BLaER1 treated with 17β-estradiol and CSF1 and Interleukin-3, amounts not matched to agents 10 nM and 100 nM (cell line): ENCODE results near the gene BCL2L11.
A peak's percentile ranks its signal among the peaks of the same experiment; 100 is the strongest.

Experiments used
- H3K27ac ChIP-seq, 11 experiments: shearing (Covaris generic); formaldehyde crosslinking; 2 replicates each; pipeline ENCODE4 v1.8.1; 2022
- H3K27me3 ChIP-seq, 11 experiments: shearing (Covaris generic); formaldehyde crosslinking; 2 replicates each; pipeline ENCODE4 v1.8.1; 2022
- H3K36me3 ChIP-seq, 11 experiments: shearing (Covaris generic); formaldehyde crosslinking; 2 replicates each; pipeline ENCODE4 v1.8.1; 2022
- H3K4me1 ChIP-seq, 10 experiments: shearing (Covaris generic); formaldehyde crosslinking; 2 replicates each; pipeline ENCODE4 v1.8.1; 2022
- H3K4me2 ChIP-seq, 11 experiments: shearing (Covaris generic); formaldehyde crosslinking; 2 replicates each; pipeline ENCODE4 v1.8.1; 2022
- H3K4me3 ChIP-seq, 10 experiments: shearing (Covaris generic); formaldehyde crosslinking; 2 replicates each; pipeline ENCODE4 v1.8.1; 2022
- H3K9ac ChIP-seq, 11 experiments: shearing (Covaris generic); formaldehyde crosslinking; 2 replicates each; pipeline ENCODE4 v1.8.1; 2022
- H3K9me3 ChIP-seq, 11 experiments: shearing (Covaris generic); formaldehyde crosslinking; replicated peaks in 1 of 11; 2 replicates each; pipeline ENCODE4 v1.8.1; 2022
- H4K20me1 ChIP-seq, 11 experiments: shearing (Covaris generic); formaldehyde crosslinking; 2 replicates each; pipeline ENCODE4 v1.8.1; 2022
- Cebpa-rat ChIP-seq, 11 experiments: shearing (Covaris generic); IDR thresholded peaks; 2 replicates each; pipeline ENCODE4 v1.8.1; 2022

Gene BCL2L11

DNA sequence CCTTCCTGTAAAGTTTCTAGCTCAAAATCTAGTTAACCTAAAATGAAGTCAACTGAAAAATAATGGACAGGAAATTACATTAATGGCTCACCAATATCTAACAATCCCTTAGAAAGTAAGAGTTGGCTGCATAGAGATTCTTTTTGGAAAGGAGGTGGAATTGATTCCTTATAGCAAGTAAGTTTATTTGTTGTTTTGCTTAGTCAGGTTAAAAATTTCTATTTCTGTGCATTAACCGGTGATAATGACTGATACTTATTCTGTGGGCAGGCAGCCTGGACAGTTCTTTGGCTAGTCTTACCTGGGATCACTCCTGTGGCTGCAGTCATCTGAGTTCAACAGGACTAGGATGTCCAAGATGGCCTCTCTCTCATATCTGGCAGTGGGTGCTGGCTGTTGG is 6.9 kb upstream of the BCL2L11 start:
- Histone ChIP-seq H3K4me1 (peaks cover 22 to 25% (median 23%) of the 10 kb centered on the region in 10 experiments), H3K9ac (no peak overlapping the region), H3K27ac (no peak overlapping the region), H3K4me3 (no peak overlapping the region), H3K4me2 (no peak overlapping the region), H3K36me3 (no peaks in the 10 kb centered on the region), H4K20me1 (peaks cover 0 to 22% (median 18%) of the 10 kb centered on the region in 11 experiments; a peak in 19 of 22 replicates), H3K27me3 (peaks cover 36 to 50% (median 46%) of the 10 kb centered on the region in 11 experiments), H3K9me3 (no peaks in the 10 kb centered on the region)
- no peak for TF ChIP-seq Cebpa-rat (IDR thresholded peaks at IDR 0.05)

DNA sequence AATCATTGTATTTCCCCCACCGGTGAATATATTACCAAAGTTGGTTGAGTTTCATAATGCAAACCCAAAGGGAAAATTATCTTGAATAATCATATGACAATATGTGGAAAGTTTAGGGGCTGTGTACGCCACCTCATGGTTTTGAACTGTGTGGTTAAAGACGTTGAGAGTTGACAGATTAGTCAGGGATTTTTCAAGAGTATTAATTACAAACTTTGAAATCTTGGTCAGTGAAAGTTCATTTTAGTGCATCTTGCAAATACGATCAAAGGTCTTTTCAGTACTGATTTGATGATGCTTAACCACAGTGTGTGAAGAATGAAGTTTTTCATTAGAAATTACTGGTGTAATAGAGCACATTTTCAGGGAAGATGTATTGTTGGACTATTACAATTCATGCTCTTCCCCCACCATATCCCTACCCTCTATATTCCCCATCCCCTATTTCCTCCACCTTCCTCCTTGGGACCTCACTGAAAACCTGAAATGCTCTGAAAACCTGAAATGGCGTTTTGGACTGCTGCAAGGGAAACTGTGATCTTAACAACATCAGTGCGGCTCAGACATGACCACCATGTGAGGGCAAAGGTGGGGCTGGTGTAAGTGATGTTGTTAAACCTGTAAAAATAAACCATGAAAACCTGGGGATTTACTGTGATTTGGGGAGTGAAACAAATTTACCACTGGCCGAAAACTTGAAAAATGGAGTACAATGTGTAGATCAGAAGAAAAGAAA is 4.5 kb upstream of the BCL2L11 start:
- TF ChIP-seq Cebpa-rat (IDR thresholded peaks at IDR 0.05), result no peak
- Histone ChIP-seq H3K27me3 (peaks cover 54 to 68% (median 64%) of the 10 kb centered on the region in 11 experiments), H4K20me1 (peaks cover 0 to 42% (median 28%) of the 10 kb centered on the region in 11 experiments; a peak in 19 of 22 replicates), H3K36me3 (no peaks in the 10 kb centered on the region), H3K4me3 (no peak overlapping the region), H3K9ac (no peak overlapping the region), H3K27ac (no peak overlapping the region), H3K4me2 (peak overlapping the region in 3 of 11 experiments; percentile 96 to 97 (median 97); a peak in 5 of 22 replicates), H3K4me1 (peaks cover 37 to 40% (median 37%) of the 10 kb centered on the region in 10 experiments), H3K9me3 (no peaks in the 10 kb centered on the region)

DNA sequence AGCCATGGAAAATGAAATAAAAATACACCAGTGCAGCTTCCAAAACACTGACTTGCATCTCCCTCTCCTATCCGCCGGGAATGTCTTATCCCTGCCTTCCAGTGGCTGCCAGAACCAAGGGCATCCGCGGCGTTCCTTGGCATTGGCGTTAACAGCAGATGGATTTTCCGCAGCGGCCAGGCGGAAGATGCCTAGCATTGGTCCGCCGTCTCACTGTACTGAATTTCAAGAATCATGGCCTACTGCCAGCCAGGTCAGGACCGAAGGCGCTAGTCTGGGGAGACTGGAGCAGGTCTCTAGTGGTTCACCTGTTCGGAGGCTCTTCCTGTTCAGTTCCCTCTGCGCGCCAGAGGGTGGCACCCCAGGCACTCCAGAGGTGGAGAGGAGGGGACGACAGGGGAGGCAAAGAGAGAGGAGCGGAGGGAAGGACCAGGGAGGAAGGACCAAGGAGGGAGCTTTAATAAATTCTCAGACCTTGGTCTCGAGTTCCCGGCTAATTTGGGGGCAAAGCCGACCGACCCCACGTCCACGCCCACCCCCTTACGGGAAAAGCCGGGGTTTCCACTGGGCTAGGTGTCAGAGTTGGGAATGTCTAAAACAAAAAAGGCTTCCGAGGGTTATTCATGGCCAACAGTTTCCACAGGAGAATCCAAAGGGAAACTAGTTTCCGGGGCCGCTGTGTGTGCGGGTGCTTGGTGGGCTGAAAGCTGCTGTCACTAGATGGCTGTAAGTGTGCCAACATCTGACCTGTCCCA is 3.7 kb upstream of the BCL2L11 start:
- peak overlapping the region in 6 of 11 experiments; percentile 1 to 90 (median 35); a peak in 7 of 22 replicates for H3K9ac ChIP-seq
- H3K4me1 ChIP-seq, result peaks cover 38 to 48% (median 43%) of the 10 kb centered on the region in 10 experiments
- H3K27me3 ChIP-seq, result peaks cover 54 to 75% (median 70%) of the 10 kb centered on the region in 11 experiments
- peaks cover 0 to 51% (median 37%) of the 10 kb centered on the region in 11 experiments; a peak in 19 of 22 replicates for H4K20me1 ChIP-seq
- no peaks in the 10 kb centered on the region for H3K9me3 ChIP-seq
- peak overlapping the region; percentile 93 to 99 (median 98) for H3K4me2 ChIP-seq
- no peaks in the 10 kb centered on the region for H3K36me3 ChIP-seq
- no peak overlapping the region for H3K27ac ChIP-seq
- H3K4me3 ChIP-seq, result peak overlapping the region; percentile 73 to 90 (median 84)
- no peak for TF ChIP-seq Cebpa-rat (IDR thresholded peaks at IDR 0.05)

DNA sequence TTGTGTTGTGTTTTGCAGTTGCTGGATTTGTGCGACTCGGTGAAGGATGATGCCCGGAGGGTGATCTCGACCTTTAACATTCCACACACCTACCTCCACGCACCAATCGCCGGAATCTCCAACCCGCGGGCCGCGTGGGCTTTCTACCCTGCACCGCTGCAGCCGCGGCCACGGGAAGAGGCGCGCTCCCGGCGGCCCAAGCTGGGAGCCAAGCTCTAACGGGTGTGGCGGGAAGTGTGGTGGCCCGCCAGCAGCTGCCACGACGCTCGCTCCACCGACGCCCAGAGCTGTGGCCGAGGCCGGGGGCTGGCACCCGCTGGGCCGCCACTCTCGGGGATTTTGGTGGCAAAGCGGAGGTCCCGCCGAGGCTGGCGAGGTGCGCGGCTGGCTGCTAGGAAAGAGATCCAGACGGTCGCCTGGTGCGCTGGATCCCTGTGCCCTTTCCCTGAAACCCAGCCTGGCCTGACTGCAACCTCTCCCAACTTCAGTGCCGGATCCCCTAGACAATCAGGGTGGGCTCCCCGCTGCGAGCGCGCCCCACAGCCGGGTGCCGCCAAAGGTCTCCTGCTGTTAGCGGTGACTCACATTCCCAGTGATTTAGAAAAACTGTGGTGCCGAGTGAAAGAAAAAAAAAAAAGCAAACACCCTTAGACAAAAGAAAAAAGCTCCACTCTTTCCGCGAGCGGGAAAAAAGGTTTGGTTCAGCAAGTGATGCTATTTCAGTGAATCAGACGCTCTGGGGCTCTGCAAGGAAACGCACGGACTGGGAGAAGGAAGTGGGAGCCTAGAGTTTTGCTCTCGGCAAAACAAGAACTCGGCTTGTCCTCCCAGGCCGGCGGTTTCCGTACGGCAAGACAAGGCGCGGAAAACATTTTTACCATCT is 2.9 kb upstream of the BCL2L11 start:
- peak overlapping the region; percentile 93 to 99 (median 98) for H3K4me2 ChIP-seq
- no peak for TF ChIP-seq Cebpa-rat (IDR thresholded peaks at IDR 0.05)
- H3K4me3 ChIP-seq, result peak overlapping the region; percentile 73 to 90 (median 84)

DNA sequence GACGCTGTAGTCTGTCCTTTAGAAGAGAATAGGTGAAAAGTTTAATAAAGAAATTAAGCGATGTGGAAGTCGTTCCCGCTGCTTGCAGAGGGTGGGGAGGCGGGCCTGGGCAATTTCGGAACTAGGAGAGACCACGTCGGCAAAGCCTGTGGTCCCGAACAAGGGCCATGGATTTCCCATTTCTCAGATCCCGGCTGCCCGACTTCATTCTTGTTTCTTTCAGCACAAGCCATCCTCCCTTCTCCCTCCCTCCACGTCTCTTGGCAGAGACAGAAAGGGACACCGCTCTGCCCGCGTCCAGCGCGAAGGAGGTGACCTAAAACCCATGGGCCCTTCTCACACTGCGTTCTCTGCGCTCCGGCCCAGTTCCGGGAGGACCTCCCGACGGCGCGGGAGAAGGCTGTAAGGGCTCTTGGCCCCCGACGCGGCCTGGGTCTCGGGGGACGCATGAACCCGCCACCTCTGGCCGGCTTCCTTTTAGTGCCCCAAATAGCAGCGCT is 2.2 kb upstream of the BCL2L11 start:
- Histone ChIP-seq H3K9ac (peak overlapping the region in 9 of 11 experiments; percentile 4 to 90 (median 40); a peak in 14 of 22 replicates), H4K20me1 (peaks cover 1 to 63% (median 50%) of the 10 kb centered on the region in 11 experiments; a peak in 20 of 22 replicates), H3K36me3 (peaks cover 0 to under 1% (median 0%) of the 10 kb centered on the region in 11 experiments; a peak in 1 of 22 replicates), H3K27ac (no peak overlapping the region), H3K27me3 (peaks cover 58 to 83% (median 71%) of the 10 kb centered on the region in 11 experiments), H3K9me3 (no peaks in the 10 kb centered on the region), H3K4me1 (peaks cover 41 to 53% (median 50%) of the 10 kb centered on the region in 10 experiments), H3K4me3 (peak overlapping the region; percentile 73 to 90 (median 84)), H3K4me2 (peak overlapping the region; percentile 93 to 99 (median 98))
- no peak for TF ChIP-seq Cebpa-rat (IDR thresholded peaks at IDR 0.05)

More for the DNA sequence above, 2.9 kb upstream of the BCL2L11 start:
- H3K9me3 ChIP-seq, result no peaks in the 10 kb centered on the region
- peaks cover 54 to 76% (median 71%) of the 10 kb centered on the region in 11 experiments for H3K27me3 ChIP-seq
- no peak overlapping the region; a peak in 1 of 22 replicates for H3K27ac ChIP-seq
- H3K36me3 ChIP-seq, result no peaks in the 10 kb centered on the region
- peak overlapping the region in 8 of 11 experiments; percentile 1 to 90 (median 25); a peak in 9 of 22 replicates for H3K9ac ChIP-seq
- peaks cover 0 to 57% (median 43%) of the 10 kb centered on the region in 11 experiments; a peak in 19 of 22 replicates for H4K20me1 ChIP-seq
- peaks cover 38 to 50% (median 45%) of the 10 kb centered on the region in 10 experiments for H3K4me1 ChIP-seq

DNA sequence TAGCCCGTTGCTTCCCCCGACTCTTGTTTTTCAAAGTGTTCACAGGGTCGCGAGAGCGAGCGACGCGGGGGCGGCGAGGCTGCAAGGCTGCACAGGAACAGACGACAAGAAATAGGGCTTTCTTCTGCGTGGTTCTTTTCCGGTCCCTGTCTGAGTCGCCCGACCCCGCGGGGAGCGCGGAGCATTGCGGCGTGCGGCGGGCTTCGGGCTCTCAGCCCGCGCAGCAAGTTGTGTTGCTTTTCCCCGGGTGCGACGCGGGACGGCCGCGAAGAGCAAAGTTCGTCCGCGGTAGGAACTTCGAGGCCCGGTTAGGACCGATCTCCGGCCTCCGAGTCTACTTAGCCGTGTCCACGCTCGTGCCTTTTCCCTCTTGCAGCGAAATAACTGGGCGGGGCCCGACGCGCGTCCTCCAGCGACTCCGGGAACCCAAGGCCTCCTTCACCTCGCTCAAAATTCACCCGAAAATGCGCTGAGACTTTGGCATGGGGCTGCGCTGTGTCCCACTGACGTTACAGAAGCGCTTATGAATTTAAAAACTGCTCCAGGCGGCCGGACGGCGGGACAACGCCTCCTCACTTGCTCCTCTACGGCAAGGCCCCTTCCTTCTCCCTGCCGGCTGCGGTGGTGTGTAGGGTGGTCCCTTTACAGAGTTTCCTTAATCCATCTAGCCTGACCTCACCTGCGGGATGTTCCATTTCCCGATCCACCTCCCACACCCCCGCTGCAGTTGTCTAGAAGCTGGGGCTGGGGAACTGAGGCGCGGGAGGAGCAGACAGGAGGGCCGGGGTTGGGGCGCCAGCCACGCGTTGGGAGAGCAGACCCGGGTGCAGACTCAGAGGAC is 1.5 kb upstream of the BCL2L11 start:
- H3K27me3 ChIP-seq, result peaks cover 60 to 88% (median 72%) of the 10 kb centered on the region in 11 experiments
- H3K9ac ChIP-seq, result peak overlapping the region in 10 of 11 experiments; percentile 20 to 90 (median 36); a peak in 17 of 22 replicates
- peaks cover 7 to 70% (median 57%) of the 10 kb centered on the region in 11 experiments; a peak in 20 of 22 replicates for H4K20me1 ChIP-seq
- H3K4me2 ChIP-seq, result peak overlapping the region; percentile 93 to 99 (median 98)
- no peak for TF ChIP-seq Cebpa-rat (IDR thresholded peaks at IDR 0.05)
- peaks cover 0 to 7% (median 6%) of the 10 kb centered on the region in 11 experiments; a peak in 13 of 22 replicates for H3K36me3 ChIP-seq
- H3K27ac ChIP-seq, result 0 out of 22 replicates have a peak overlapping the region, but pooled peaks of 1 of the 11 experiments have one; percentile 32
- H3K4me1 ChIP-seq, result peaks cover 41 to 58% (median 55%) of the 10 kb centered on the region in 10 experiments
- H3K4me3 ChIP-seq, result peak overlapping the region; percentile 73 to 90 (median 84)
- no peaks in the 10 kb centered on the region for H3K9me3 ChIP-seq

DNA sequence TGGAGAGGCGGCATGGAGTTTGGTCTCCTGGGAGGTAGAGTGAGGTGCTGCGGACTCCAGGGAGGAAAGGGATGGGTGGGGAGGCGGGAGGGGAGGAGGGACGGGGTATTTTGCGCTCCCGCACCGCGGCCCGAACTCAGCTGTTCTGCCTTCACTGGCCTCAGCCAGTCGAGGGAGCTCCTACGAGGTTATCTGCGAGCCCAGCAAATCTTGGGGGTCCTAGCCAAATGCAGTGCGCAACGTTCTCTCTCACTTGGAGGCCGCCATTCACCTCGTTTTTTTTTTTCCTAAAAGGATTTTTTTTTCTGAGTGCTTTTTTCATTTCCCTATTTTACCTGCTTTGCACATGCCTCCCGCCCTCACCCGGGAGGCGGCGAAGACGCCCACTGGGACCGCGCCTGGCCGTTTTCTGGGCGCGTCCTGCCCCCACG is 877 bp upstream of the BCL2L11 start:
- Histone ChIP-seq H3K4me1 (peaks cover 41 to 58% (median 56%) of the 10 kb centered on the region in 10 experiments), H3K27ac (peak overlapping the region in 6 of 11 experiments; percentile 53 to 80 (median 75); a peak in 7 of 22 replicates), H3K4me2 (peak overlapping the region; percentile 93 to 99 (median 98)), H3K27me3 (peaks cover 57 to 86% (median 65%) of the 10 kb centered on the region in 11 experiments), H4K20me1 (peaks cover 7 to 73% (median 63%) of the 10 kb centered on the region in 11 experiments; a peak in 20 of 22 replicates), H3K9me3 (no peaks in the 10 kb centered on the region), H3K9ac (peak overlapping the region; percentile 57 to 90 (median 82); a peak in 20 of 22 replicates), H3K36me3 (peaks cover 0 to 14% (median 12%) of the 10 kb centered on the region in 11 experiments; a peak in 16 of 22 replicates), H3K4me3 (peak overlapping the region; percentile 73 to 90 (median 84))
- TF ChIP-seq Cebpa-rat (IDR thresholded peaks at IDR 0.05), result no peak
